ENCODE results near the gene CCL28. TPM values are rescaled to one million over a fixed set of nuclear protein-coding genes. Genes with fewer than 3 reads are reported as not detected.
"Not testable (repeated sequence)": the region's sequence is repeated elsewhere in the genome, so short reads cannot be mapped to it uniquely, and the experiment has no call there.

Gene CCL28
- total RNA-seq, 1 donor from 2014 or later, result 7.5 TPM

- Histone ChIP-seq H3K27me3 (ENCODE audit: control insufficient read depth, insufficient read depth, low read length) (no peaks in the 10 kb centered on the region), H3K4me3 (ENCODE audit: low read depth, low read length) (no peak overlapping the region), H3K36me3 (ENCODE audit: control insufficient read depth, insufficient read depth, low read length) (no peaks in the 10 kb centered on the region)
- TF ChIP-seq, protein P1, sequence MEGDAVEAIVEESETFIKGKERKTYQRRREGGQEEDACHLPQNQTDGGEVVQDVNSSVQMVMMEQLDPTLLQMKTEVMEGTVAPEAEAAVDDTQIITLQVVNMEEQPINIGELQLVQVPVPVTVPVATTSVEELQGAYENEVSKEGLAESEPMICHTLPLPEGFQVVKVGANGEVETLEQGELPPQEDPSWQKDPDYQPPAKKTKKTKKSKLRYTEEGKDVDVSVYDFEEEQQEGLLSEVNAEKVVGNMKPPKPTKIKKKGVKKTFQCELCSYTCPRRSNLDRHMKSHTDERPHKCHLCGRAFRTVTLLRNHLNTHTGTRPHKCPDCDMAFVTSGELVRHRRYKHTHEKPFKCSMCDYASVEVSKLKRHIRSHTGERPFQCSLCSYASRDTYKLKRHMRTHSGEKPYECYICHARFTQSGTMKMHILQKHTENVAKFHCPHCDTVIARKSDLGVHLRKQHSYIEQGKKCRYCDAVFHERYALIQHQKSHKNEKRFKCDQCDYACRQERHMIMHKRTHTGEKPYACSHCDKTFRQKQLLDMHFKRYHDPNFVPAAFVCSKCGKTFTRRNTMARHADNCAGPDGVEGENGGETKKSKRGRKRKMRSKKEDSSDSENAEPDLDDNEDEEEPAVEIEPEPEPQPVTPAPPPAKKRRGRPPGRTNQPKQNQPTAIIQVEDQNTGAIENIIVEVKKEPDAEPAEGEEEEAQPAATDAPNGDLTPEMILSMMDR (IDR thresholded peaks at IDR 0.05; ENCODE audit: insufficient read depth, low read length, poor library complexity, severe bottlenecking), result no peak
- DNase-seq (ENCODE audit: low read depth), result no peak
These were observed 2.4 kb downstream of the CCL28 start for GRCh38 chr5:43409809-43410271.

- not testable (repeated sequence) for H3K36me3 ChIP-seq (ENCODE audit: control insufficient read depth, insufficient read depth, low read length); H3K27me3 ChIP-seq (ENCODE audit: control insufficient read depth, insufficient read depth, low read length); DNase-seq (ENCODE audit: low read depth); H3K4me3 ChIP-seq (ENCODE audit: low read depth, low read length)
These were observed 9.6 kb downstream of the CCL28 start for GRCh38 chr5:43402524-43403066.

DNA sequence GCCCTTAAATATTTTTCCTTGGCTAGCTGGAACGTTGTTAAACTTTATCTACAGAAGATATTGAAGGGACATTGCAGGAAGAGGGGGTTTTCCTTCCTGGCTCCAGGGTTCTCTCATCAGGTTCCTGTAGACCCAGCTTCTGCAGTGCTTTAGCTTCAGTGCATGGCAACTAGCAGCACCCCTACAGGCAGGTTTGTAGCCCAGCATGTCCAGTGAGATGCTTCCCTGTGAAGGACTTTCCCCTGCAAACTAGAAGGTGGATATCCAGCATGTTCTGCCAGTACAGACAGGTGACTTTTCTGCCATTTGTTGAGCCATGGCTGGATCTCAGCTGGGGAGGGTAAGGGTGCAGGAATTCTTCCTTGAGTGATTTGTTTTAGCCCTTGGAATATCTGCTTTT is 10.4 kb downstream of the CCL28 start:
- TF ChIP-seq, protein P1 (IDR thresholded peaks at IDR 0.05; ENCODE audit: insufficient read depth, low read length, poor library complexity, severe bottlenecking), result peak; percentile 28
- Histone ChIP-seq H3K36me3 (ENCODE audit: control insufficient read depth, insufficient read depth, low read length) (no peaks in the 10 kb centered on the region), H3K27me3 (ENCODE audit: control insufficient read depth, insufficient read depth, low read length) (no peaks in the 10 kb centered on the region), H3K4me3 (ENCODE audit: low read depth, low read length) (no peak overlapping the region)
- DNase-seq (ENCODE audit: low read depth), result no peak

GRCh38 chr5:43400082-43400481 is 12.1 kb downstream of the CCL28 start:
- no peak for DNase-seq (ENCODE audit: low read depth)
- Histone ChIP-seq H3K27me3 (ENCODE audit: control insufficient read depth, insufficient read depth, low read length) (no peaks in the 10 kb centered on the region), H3K4me3 (ENCODE audit: low read depth, low read length) (no peak overlapping the region), H3K36me3 (ENCODE audit: control insufficient read depth, insufficient read depth, low read length) (no peaks in the 10 kb centered on the region)
- TF ChIP-seq, protein P1 (IDR thresholded peaks at IDR 0.05; ENCODE audit: insufficient read depth, low read length, poor library complexity, severe bottlenecking), result peak; percentile 42

DNA sequence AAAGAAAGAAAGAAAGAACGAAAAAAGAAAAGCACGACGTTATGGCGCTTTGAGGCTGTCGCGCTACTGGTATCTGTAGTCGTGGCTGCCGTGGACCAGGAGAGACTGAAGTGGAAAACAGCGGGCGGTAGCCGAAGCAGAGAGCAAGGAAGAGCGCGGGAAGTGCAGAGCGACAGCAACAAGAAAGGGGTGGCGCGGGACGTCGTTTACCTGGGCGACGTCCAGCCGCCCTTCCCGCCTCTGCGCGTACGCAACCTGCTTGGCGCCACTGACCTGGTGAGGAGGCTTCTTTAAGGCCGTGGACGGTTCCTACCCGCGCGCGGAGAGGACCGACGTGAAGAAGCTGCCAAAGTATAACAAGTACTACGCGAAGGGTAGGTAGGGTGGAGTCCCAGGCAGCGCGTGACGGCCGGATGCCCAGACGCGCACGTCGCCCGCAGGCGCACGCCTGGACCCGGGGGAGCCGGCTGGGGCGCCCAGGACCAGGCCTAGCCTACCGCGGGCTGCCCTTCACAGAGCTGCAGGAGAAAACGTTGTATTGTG is 15.4 kb downstream of the CCL28 start:
- no peaks in the 10 kb centered on the region for H3K27me3 ChIP-seq (ENCODE audit: control insufficient read depth, insufficient read depth, low read length)
- H3K4me3 ChIP-seq (ENCODE audit: low read depth, low read length), result peak overlapping the region; percentile 55
- TF ChIP-seq, protein P1 (IDR thresholded peaks at IDR 0.05; ENCODE audit: insufficient read depth, low read length, poor library complexity, severe bottlenecking), result no peak
- DNase-seq (ENCODE audit: low read depth), result no peak
- H3K36me3 ChIP-seq (ENCODE audit: control insufficient read depth, insufficient read depth, low read length), result no peaks in the 10 kb centered on the region

GRCh38 chr5:43390471-43390870 is 21.7 kb downstream of the CCL28 start:
- DNase-seq (ENCODE audit: low read depth), result no peak
- TF ChIP-seq, protein P1 (IDR thresholded peaks at IDR 0.05; ENCODE audit: insufficient read depth, low read length, poor library complexity, severe bottlenecking), result no peak

More at GRCh38 chr5:43390471-43390870, 21.7 kb downstream of the CCL28 start:
- no peaks in the 10 kb centered on the region for H3K27me3 ChIP-seq (ENCODE audit: control insufficient read depth, insufficient read depth, low read length)
- H3K4me3 ChIP-seq (ENCODE audit: low read depth, low read length), result no peak overlapping the region
- H3K36me3 ChIP-seq (ENCODE audit: control insufficient read depth, insufficient read depth, low read length), result no peaks in the 10 kb centered on the region
